NK-92 treated with Interleukin-12 subunit alpha and Interleukin-12 subunit beta, amount 100 ng/mL, for 24 hours (cell line): Measurements from ENCODE around the gene ZNF804B.

Source experiments
- DNase-seq: peaks from one replicate; lab custom pipeline; 2025; lab: John Stamatoyannopoulos, UW

ZNF804B gene

DNA sequence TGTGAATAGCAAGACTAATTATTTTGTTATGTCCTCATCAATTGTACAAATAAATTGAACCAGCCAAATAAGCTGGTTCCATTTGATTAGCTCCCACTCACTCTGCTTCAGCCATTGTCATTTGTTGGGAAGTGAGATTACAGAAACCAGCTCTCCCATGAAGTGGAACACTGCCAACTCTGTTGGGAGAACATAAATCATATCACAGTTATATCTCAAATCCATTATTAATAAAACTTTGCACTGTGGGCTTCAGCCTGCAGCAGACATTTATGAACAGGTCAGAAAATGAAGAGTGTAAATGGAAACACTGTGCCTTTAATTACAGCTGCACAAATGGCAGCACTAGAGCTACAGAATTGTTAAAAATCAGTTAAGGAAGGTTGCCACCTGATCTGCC is 82.7 kb downstream of the ZNF804B start:
- DNase-seq = no peak

DNA sequence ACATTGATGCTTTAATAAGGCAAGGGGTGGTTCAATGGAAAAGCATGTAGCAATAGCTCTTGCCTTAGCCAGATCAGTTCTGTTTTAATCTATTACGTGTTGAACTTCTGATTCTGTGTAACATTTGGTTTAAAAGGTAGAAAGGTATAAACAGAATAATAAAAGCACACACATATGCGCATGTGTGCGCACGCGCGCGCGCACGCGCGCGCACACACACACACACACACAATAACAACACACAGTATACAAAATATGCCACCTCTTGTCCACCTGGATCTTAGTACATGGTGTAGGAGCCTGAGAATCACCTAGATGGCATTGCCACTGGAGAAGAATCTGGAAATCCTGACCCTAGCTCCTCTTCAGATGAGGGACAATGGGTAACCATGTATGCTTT is 85.6 kb downstream of the ZNF804B start:
- no peak for DNase-seq

DNA sequence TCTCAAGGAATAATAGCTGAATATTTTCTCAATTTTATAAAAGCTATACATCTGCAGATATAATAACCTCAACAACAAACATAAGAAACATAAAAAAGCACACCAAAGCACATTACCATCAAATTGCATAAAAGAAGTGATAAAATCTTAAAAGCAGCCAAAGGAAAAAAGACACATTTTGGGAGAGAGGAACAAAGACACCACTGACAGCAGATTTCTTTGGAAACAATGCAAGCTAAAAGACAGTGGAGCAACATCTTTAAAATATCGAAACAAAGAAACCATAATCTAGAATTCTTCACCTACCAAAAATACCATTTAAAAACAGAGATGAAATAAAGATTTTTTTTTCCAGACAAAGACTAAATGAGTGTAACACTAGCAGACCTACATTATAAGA is 91.7 kb downstream of the ZNF804B start:
- no peak for DNase-seq

DNA sequence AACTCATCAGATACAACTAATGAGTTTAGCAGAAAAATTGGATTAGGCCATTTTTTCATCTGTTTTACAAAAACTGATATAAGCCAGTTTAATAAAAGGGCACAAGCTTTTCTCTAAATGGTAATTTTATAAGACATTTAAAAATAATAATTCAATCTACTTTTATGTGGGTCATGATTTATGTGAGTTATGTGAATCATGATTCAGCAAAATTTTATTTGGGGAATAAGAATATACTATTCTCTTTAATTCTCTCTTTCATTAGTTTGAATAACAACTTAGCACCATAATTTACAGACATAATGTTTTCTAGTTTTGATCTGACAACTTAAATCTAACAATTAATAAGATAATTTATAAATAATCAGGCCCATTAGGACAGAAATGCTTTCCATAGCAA is 99.8 kb downstream of the ZNF804B start:
- no peak for DNase-seq

DNA sequence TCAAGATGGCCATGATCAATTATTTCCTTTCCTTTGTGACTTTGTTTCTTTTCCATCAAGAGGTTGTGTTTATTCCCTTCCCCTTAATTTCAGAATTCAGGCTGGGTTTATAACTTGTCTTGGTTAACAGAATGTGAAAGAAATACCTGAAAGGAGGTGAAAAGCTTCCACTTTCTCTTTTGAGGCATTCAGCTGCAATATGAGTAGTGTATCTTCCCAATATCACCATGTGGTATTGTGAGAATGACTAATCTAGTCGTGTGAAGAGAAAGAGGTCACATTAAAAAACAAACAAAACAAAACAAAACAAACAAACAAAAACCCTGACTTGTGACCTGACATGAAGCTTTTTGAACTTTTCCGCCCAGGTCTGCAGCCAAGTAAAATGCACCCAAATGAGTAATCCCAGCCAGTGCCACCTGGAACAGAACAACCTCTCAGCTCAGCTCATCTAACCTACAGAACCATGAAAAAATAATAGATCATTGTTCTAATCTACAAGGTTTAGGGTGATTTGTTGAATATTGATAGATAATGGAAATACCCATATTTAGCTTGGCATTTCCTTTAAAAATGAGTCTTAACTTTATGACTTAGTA is 106.9 kb downstream of the ZNF804B start:
- DNase-seq = no peak

DNA sequence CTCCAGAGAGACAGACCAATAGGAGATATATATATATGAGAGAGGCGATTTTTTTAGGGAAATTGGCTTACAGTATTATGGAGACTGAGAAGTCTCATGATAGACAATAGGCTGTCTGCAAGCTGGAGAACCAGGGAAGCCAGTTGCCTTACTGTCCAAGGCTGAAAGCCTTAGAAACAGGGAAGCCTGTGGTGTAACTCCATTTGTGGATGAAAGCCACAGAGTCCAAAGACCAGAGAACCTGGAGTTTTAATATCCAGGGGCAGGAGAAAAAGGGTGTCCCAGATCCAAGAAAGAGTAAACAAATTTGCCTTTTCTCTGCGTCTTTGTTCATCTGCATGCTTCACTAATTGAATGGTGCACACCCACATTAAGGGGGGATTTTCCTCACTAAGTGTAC is 107.7 kb downstream of the ZNF804B start:
- DNase-seq = no peak

DNA sequence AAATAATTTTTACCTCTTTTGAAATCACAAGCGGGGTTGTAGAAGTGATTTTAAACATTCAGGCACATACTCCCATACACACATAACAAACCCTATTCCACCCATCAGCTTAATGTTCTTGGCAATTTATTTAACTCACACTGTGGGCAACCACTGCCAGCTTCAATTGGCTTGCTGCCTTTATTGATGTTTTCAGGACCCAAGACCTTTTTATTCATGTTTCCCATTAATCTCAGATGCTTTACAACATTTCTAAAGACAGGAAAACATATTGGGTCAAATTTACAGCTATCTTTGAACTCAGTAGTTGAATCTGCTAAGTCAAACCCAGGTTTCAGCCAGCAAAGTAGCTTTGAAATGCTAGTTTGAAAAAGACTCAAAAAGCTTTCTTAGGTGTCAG is 109.0 kb downstream of the ZNF804B start:
- no peak for DNase-seq

DNA sequence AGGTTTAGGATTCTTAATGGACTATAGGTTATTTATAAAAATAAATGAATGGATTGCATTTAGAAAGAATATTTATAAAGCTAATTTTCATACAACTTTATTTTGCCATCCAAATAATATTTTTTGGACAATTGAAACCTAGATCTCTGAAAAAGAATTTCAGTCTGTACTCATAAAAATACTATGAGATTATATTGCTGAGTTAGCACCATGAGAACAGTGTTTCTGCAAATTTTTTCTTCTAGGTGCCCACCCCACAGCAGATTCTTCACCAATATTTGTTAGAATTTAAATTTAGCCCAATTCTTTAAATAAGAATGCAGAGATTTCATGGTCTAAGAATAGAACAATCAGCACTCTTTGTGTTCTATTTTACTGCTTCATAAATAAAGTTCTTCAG is 121.6 kb downstream of the ZNF804B start:
- no peak for DNase-seq

DNA sequence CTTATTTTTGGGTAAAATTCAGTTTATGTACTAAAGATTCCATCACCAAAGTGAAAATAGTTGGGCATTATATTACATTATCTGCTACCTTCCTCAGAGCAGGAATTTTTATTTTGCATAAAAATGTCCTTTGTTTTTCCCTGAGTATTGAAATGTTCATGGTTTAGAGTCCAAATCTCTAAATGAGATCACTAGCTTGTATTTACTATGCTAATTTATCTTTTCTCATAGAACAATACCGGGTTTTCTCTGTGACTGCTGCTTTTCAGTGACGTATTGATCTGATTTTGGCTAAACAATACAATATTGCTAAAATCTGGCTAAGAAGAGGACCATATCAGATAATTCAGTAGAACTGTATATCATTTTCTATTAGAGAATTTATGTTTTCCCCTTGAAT is 125.6 kb downstream of the ZNF804B start:
- no peak for DNase-seq

DNA sequence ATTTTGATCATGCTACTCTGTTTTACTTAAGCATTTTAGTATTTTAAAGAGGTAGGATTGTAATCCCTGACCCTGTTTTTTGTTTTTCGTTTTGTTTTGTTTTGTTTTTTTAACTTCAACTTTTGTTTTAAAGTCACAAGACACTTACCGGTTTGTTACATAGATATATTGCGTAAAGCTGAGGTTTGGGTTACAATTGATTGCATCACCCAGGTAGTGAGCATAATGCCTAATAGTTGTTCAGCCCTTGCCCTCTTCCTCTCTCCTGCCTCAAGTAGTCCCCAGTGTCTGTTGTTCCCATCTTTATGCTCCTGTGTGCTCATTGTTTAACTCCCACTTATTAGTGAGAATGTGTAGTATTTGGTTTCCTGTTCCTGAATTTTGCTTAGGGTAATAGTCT is 129.2 kb downstream of the ZNF804B start:
- DNase-seq = no peak

DNA sequence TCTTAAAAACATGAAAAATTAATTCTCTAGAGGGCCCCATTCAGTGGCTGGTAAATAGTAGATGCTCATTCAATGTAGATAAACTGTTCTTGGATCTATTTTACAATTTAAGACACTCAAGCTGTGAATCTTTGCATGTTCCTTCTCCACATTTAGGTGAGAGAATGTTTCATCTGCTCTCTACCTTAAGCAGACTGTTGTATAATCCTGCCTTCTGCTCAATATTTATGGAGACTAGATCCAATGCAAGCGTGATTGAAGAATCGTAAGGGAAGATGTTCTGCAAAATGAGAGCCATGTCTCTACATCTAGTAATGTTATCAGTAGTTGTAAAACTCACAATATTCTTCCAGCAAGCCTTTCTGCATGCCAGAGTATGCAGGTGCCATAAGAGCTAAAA is 151.0 kb downstream of the ZNF804B start:
- no peak for DNase-seq

DNA sequence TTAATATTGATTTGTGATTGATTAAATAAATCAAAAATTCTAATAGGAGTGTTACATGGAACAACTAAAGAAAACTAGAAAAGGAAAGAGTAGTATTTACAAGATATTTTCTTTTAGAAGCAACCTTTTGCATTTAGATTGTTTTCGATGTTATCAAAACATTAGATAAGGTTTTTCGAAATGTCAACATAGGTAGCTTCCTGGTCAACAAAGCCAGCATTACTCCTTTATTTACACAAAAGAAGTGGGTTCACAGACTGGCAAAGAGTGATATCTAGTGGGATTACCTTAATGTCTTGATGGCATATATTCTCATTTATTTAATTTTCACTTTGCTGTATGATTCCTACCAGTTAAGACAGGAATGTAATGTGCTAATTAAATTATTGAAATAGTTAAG is 153.4 kb downstream of the ZNF804B start:
- DNase-seq = no peak

DNA sequence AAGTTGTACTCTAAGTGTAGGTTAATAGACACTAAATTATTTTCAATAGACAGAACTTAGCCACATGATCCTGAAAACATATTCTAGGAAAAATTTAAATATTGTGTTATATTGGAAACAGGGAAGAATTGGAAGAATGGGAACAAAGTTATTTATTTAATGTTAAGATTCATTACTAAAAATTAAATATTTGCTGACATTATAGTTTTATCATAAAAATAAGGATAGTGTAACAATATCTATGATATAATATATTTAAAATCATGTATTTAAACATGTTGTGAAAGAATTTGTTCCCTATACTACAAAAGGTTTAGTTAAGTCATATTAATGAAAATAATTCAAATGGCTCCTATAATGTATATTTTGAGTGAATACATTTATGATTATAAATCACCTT is 156.1 kb downstream of the ZNF804B start:
- DNase-seq = no peak

DNA sequence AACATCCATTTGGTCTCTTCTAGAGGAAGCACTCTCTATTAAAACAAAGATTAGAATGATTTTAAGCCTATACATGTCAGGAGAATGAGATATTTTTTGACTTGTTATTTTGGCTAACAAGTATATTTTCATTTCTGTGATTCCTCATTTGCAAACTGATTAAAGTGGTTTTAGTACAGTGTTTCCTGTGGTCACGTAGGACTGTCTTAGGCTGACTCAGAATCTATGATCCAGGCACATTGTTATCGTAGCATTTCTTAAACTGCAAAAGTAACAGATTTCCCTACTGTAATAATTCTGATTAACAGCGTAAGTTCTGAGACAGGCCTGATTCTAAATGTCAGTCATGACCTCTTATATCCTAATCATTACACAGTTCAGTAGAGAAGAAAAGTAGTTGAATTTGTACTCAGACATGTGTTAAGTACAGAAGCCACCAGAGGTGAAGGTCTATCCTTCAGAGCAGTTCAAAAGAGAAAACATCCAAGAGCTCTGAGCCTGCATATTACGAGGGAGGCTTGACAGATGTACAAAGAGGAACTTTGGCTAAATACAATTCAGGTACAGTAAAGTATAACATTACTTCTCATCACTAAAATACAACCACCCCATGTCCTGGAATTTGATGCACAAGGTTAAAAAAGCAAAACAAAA is 160.1 kb downstream of the ZNF804B start:
- no peak for DNase-seq

DNA sequence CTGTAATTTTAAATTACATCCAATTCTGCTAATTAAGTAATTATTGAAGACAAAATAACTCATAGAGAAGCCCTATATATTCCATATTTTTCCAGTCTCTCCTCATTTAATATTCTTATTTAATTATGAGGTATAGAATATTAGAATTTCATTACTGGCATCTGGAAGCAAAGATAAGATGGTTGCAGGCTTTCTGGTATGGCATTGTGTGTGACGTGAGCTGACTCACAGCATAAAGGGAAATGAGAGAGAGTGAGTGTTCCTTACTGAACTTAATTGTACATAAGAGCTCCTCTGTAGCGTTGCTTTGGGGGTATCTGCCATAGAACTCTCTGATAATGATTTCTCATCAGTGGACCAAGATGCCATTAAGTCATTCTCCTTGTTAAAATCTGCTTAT is 163.4 kb downstream of the ZNF804B start:
- no peak for DNase-seq

DNA sequence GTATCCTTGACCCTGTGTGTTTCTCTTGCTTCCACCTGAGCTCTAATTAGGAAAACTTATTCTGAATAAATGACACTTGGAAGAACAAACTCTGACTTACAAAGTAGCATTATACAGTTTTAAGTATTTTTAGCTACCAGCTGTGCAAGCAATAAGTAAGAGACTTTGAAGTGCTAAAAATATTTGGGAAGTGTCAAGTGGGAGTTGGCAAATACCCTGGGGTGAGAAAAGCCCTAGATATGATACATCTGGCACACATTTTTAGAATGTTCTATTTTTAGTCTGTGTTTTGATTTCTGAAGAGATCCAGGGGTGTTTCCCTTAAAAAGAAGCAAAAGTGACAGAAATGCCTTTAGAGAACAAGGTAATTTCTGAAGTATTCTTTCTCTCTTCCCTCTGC is 168.8 kb downstream of the ZNF804B start:
- DNase-seq = no peak

DNA sequence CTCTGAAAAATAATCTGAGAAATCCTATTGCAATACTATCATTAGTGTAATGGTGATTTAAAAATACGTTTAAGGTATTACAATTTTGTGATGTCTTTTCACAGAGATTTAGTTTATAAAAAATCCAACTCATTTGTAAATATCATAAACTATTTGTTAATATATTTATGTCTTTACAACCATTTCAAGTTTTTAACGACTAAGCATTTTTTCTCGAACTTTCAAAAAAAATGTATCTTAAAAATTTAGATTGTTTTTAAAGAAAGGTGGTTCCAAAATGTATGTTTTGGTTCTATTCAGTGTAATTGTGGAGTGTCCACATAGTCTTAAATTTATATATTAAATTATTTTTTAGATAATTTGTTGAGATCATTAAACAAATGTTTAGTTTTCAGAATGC is 170.2 kb downstream of the ZNF804B start:
- DNase-seq = no peak

DNA sequence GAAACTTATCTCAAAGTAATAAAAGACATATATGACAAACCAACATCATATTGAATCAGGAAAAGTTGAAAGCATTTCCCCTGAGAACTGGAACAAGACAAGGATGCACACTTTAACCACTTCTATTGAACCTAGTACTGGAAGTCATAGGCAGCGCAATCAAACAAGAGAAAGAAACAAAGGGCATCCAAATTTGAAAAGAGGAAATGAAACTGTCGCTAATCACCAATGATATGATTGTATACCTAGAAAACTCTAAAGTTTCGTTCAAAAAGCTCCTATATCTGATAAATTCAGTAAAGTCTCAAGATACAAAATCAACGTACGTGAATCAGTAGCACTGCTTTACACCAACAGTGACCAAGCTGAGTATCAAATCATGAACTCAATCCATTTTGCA is 173.8 kb downstream of the ZNF804B start:
- no peak for DNase-seq

DNA sequence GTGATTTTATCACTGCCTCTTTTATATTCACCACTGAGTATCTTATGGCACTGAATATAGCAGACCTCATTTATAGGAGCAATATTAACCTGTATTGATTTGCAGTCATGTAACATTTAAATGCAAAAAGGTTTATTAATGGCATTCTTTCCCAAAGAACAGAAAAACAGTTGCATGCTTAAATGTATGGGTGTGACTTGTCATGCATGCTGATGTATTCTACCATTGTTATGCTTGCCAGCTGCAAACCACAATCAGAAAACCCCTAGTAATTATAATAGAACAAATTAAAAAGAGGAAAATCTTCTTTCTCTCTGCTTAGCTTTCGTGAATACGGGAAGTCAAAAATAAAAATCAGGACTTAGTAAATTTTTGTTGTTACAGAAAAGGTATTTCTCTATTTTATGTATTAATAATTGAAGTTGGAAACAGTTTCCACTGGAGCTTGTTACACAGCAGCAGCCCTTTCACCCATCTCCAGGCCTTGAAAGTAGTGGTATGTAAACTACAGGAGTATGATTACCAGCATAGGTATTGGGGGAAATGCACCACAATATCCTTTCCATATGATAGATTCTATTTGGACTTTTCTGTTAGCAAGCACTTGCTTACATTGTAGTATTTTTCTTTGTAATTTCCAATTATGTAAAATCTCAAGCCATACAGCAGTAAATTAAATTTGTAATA is 183.5 kb downstream of the ZNF804B start:
- DNase-seq = no peak

DNA sequence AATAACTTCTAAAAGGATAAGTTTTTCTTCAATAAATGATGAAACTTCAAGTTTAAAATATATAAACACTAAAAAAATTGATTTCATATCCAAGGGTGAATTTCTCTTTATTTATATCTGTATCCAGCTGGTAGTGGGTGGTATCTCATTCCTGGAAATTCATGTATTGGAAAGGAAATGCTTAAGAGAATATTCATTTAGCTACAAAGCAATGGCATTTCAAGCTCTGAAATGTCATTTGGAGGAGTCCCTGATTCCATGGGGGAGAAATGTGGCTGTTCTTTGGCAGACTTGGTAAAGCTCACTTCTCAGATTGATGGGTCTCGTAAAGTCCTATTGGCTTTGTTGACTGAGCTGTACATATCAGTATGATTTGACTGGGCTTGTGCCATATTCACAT is 192.3 kb downstream of the ZNF804B start:
- DNase-seq = no peak

DNA sequence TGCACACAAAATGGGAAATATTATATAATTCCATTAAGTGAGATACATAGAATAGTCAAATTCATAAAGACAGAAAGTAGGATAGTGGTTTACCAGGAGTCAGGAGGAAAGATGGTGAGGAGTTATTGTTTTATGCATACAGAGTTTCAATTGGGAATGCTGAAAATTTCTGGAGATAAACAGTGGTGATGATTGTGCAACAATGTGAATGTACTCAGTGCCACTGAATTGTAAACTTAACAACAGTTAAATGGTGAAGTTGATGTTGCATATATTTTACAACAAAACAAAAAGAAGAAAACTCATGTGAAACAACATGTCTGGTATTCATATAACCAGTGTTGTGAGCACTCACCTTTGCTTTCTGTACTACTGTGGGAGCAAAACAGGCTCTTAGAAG is 204.9 kb downstream of the ZNF804B start:
- no peak for DNase-seq

DNA sequence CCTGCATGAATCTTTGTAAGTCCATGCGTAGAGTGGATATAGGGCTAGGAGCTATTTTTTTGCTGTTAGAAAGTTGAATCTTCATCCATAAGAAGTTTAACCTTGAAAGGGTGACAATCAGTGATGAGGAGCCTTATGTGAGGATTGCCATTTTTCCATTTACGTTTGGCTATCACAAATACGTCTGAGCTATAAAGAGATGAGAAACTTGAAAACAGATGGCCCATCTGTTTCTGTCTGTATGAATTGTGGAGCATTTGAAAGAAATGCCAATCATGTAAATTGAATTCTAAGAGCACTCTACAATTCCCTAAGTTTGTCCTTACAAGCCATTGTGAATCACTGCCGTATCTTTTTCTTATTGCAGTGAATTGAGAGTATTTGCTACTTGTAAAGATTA is 205.9 kb downstream of the ZNF804B start:
- DNase-seq = no peak

DNA sequence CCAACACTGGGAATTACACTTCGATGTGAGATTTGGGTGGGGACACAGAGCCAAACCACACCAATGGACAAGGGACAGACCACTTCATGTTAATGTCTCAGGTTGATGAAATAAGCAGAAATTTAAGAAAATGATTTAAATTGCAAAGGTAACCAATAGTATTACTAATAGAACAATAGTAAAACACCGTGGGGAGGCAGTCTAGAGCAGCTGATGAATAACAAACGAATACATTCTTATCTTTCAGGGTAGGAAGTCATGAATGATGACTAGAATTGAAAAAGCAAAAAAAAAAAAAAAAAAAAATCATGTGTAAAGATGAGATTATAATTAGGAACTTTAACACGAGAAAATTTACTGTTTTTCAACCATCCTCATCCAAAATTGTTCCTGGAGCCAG is 207.9 kb downstream of the ZNF804B start:
- DNase-seq = no peak

DNA sequence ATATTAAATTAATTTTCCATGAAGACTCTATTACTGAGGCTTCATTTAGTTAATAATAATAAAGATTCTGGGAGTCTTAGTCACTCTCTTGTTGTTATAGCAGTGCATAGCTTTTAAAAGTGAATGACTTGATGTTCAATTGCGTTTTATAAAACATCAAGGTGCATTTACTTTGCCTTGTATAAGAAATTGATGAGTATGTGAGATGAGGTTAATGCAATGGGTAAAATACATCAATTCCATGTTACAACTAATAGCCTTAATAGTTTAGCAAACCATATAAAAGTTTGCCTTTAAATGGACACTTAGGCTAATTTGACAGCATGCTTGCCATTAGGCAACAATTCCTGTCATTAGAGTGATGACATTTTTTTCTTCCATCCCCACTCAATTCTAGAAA is 209.7 kb downstream of the ZNF804B start:
- DNase-seq = no peak
